A673 (cell line): ENCODE measurements around the gene SARDH. TPM values are rescaled to one million over a fixed set of nuclear protein-coding genes. Genes with fewer than 3 reads are reported as not detected.
A peak's percentile ranks its signal among the peaks of the same experiment; 100 is the strongest.

Experiments used
- BruUV-seq: library from RNA; stranded (reverse); fragments of 400-500 nt; replicated peaks from 2 replicates; lab custom pipeline; 2021; lab: Mats Ljungman, UMichigan
- CTCF ChIA-PET: fragments of 300-600 bp; sonication (Branson Sonifier 250); formaldehyde crosslinking; loops from one replicate; lab custom pipeline; 2022; ENCODE audit warnings: antibody characterized with exemption; lab: Charles Lee
- POLR2A ChIA-PET: fragments of 300-600 bp; sonication (Branson Sonifier 250); formaldehyde crosslinking; loops from one replicate; lab custom pipeline; 2022; ENCODE audit warnings: antibody characterized with exemption; ENCODE audit not compliant: low non-redundant PET; lab: Charles Lee
- DNase-seq: peaks from one replicate; pipeline ENCODE4 v3.0.0-alpha.2; 2015; ENCODE audit warnings: low spot score
- H3K27ac ChIP-seq: fragments of 200-600 bp; sonication (generic); 2 replicates; pipeline ENCODE4 v1.5.1; 2016; ENCODE audit warnings: mixed run types, low read depth, mild to moderate bottlenecking, mixed read lengths, antibody characterized with exemption, low read length; ENCODE audit not compliant: poor library complexity, severe bottlenecking
- H3K27me3 ChIP-seq: fragments of 200-600 bp; sonication (generic); replicated peaks from 2 replicates; pipeline ENCODE4 v1.6.1; 2017; ENCODE audit warnings: mixed run types, low read depth, mild to moderate bottlenecking, mixed read lengths, antibody characterized with exemption, low read length; ENCODE audit not compliant: insufficient read depth, poor library complexity
- H3K36me3 ChIP-seq: fragments of 200-600 bp; sonication (generic); 2 replicates; pipeline ENCODE4 v1.6.1; 2016; ENCODE audit warnings: mixed run types, mild to moderate bottlenecking, mixed read lengths, antibody characterized with exemption, low read length; ENCODE audit not compliant: insufficient read depth, poor library complexity, severe bottlenecking
- H3K4me1 ChIP-seq: fragments of 200-600 bp; sonication (generic); 2 replicates; pipeline ENCODE4 v1.6.1; 2017; ENCODE audit warnings: mixed run types, mild to moderate bottlenecking, mixed read lengths, antibody characterized with exemption, low read length; ENCODE audit not compliant: insufficient read depth, poor library complexity, severe bottlenecking
- H3K4me3 ChIP-seq: fragments of 200-600 bp; sonication (generic); 2 replicates; pipeline ENCODE4 v1.5.1; 2016; ENCODE audit warnings: low read depth, mixed run types, mild to moderate bottlenecking, mixed read lengths, low read length; ENCODE audit not compliant: poor library complexity, severe bottlenecking
- H3K9me3 ChIP-seq: fragments of 200-600 bp; sonication (generic); 2 replicates; pipeline ENCODE4 v1.6.1; 2016; ENCODE audit warnings: mixed run types, low read depth, mild to moderate bottlenecking, mixed read lengths, antibody characterized with exemption, low read length; ENCODE audit not compliant: poor library complexity, severe bottlenecking
- CTCF ChIP-seq: fragments of 300-800, 200-600 bp; sonication (generic); conservative IDR thresholded peaks from 2 replicates; pipeline ENCODE4 v1.5.1; 2017; ENCODE audit warnings: low read depth, mild to moderate bottlenecking, antibody characterized with exemption, low read length, moderate library complexity, mixed read lengths
- EZH2 ChIP-seq: fragments of 200-600 bp; sonication (generic); IDR thresholded peaks from 2 replicates; pipeline ENCODE4 v1.6.1; 2017; ENCODE audit warnings: borderline replicate concordance, low read depth, mild to moderate bottlenecking, mixed read lengths, antibody characterized with exemption, low read length; ENCODE audit not compliant: poor library complexity, severe bottlenecking
- intact Hi-C: fragments of 100-400 bp; cut with micrococcal nuclease; formaldehyde crosslinking; loops from one replicate; pipeline ENCODE4 v1.10.0; 2022; ENCODE audit not compliant: unreplicated experiment
- total RNA-seq: library from RNA; stranded (reverse); gene quantifications from 2 replicates; pipeline ENCODE4 v1.2.3, GENCODE V29; 2021

Gene SARDH
- total RNA-seq, 1 experiment from 2014 or later: 0.37 TPM

- ChIA-PET CTCF (interaction anchor here (0.5 to 1.3 kb wide), 7 partner anchors 10 to 251 kb away, joined by 3 to 7 read pairs (median 3); no protein-coding TSS in a partner anchor), POLR2A (no interaction called here)
- no peak overlapping the region for H3K4me3 ChIP-seq
- H3K27ac ChIP-seq: no peak overlapping the region
- TF ChIP-seq CTCF (peak; percentile 98), EZH2 (no peak)
- DNase-seq: peak; percentile 82
- H3K36me3 ChIP-seq: no peaks in the 10 kb centered on the region
- H3K27me3 ChIP-seq: peaks cover 14% of the 10 kb centered on the region
- H3K9me3 ChIP-seq: no peaks in the 10 kb centered on the region
- intact Hi-C loops: no loop called here
- BruUV-seq: no TSS peak
- H3K4me1 ChIP-seq: peaks cover 3% of the 10 kb centered on the region
Observed at GRCh38 chr9:133742849-133743444, 4.8 kb upstream of the SARDH start.

- intact Hi-C loops: no loop called here
- TF ChIP-seq CTCF (no peak), EZH2 (no peak)
- ChIA-PET CTCF (interaction anchor here (1.1 to 1.3 kb wide), 2 partner anchors 28 to 252 kb away, joined by 3 to 6 read pairs; no protein-coding TSS in a partner anchor), POLR2A (no interaction called here)
- Histone ChIP-seq H3K36me3 (no peaks in the 10 kb centered on the region), H3K27me3 (peaks cover 12% of the 10 kb centered on the region), H3K4me1 (peaks cover 7% of the 10 kb centered on the region), H3K4me3 (no peak overlapping the region), H3K27ac (no peak overlapping the region), H3K9me3 (no peaks in the 10 kb centered on the region)
- no TSS peak for BruUV-seq
- no peak for DNase-seq
Observed at GRCh38 chr9:133742251-133742650, 4.1 kb upstream of the SARDH start.

- CTCF ChIA-PET: no interaction called here
Observed at GRCh38 chr9:133741716-133742115, 3.6 kb upstream of the SARDH start.

More at GRCh38 chr9:133741716-133742115, 3.6 kb upstream of the SARDH start:
- peaks cover 7% of the 10 kb centered on the region for H3K4me1 ChIP-seq
- POLR2A ChIA-PET: no interaction called here
- H3K36me3 ChIP-seq: no peaks in the 10 kb centered on the region
- intact Hi-C loops: no loop called here
- TF ChIP-seq EZH2 (no peak), CTCF (no peak)
- H3K4me3 ChIP-seq: no peak overlapping the region
- no peak overlapping the region for H3K27ac ChIP-seq
- no TSS peak for BruUV-seq
- DNase-seq: no peak
- no peaks in the 10 kb centered on the region for H3K9me3 ChIP-seq
- H3K27me3 ChIP-seq: peaks cover 7% of the 10 kb centered on the region
